Measurements from ENCODE around the gene IMMP2L.

Gene IMMP2L

GRCh38 chr7:111224354-111225231, 337.7 kb downstream of the IMMP2L start:
- in situ Hi-C loops (cut with HindIII; ENCODE audit: low pct_ligation_motif_present, low pct_unique_long_range_greater_than_20kb, low sequenced_read_pairs): no loop called here
- DNase-seq: no peak

GRCh38 chr7:111223802-111224253, 338.5 kb downstream of the IMMP2L start:
- no peak for DNase-seq
- in situ Hi-C loops (cut with HindIII; ENCODE audit: low pct_ligation_motif_present, low pct_unique_long_range_greater_than_20kb, low sequenced_read_pairs): no loop called here

- DNase-seq: no peak
- in situ Hi-C loops (cut with HindIII; ENCODE audit: low pct_ligation_motif_present, low pct_unique_long_range_greater_than_20kb, low sequenced_read_pairs): no loop called here
These were observed 346.7 kb downstream of the IMMP2L start for GRCh38 chr7:111215550-111215949.

- no peak for DNase-seq
- in situ Hi-C loops (cut with HindIII; ENCODE audit: low pct_ligation_motif_present, low pct_unique_long_range_greater_than_20kb, low sequenced_read_pairs): no loop called here
These were observed 349.3 kb downstream of the IMMP2L start for GRCh38 chr7:111212857-111213523.

- in situ Hi-C loops (cut with HindIII; ENCODE audit: low pct_ligation_motif_present, low pct_unique_long_range_greater_than_20kb, low sequenced_read_pairs): no loop called here
- DNase-seq: no peak
These were observed 351.3 kb downstream of the IMMP2L start for GRCh38 chr7:111210996-111211395.

GRCh38 chr7:111210043-111210442, 352.2 kb downstream of the IMMP2L start:
- DNase-seq: no peak
- in situ Hi-C loops (cut with HindIII; ENCODE audit: low pct_ligation_motif_present, low pct_unique_long_range_greater_than_20kb, low sequenced_read_pairs): no loop called here

GRCh38 chr7:111205251-111205650, 357.0 kb downstream of the IMMP2L start:
- no peak for DNase-seq
- in situ Hi-C loops (cut with HindIII; ENCODE audit: low pct_ligation_motif_present, low pct_unique_long_range_greater_than_20kb, low sequenced_read_pairs): no loop called here

GRCh38 chr7:111202321-111202720, 360.0 kb downstream of the IMMP2L start:
- in situ Hi-C loops (cut with HindIII; ENCODE audit: low pct_ligation_motif_present, low pct_unique_long_range_greater_than_20kb, low sequenced_read_pairs): no loop called here

GRCh38 chr7:111199643-111200042, 362.6 kb downstream of the IMMP2L start:
- in situ Hi-C loops (cut with HindIII; ENCODE audit: low pct_ligation_motif_present, low pct_unique_long_range_greater_than_20kb, low sequenced_read_pairs): no loop called here
- peak; percentile 44 for DNase-seq

More at GRCh38 chr7:111202321-111202720, 360.0 kb downstream of the IMMP2L start:
- DNase-seq: no peak

- in situ Hi-C loops (cut with HindIII; ENCODE audit: low pct_ligation_motif_present, low pct_unique_long_range_greater_than_20kb, low sequenced_read_pairs): no loop called here
- DNase-seq: peak; percentile 98
These were observed 364.0 kb downstream of the IMMP2L start for GRCh38 chr7:111198255-111198654.

GRCh38 chr7:111196655-111197054, 365.6 kb downstream of the IMMP2L start:
- DNase-seq: no peak
- in situ Hi-C loops (cut with HindIII; ENCODE audit: low pct_ligation_motif_present, low pct_unique_long_range_greater_than_20kb, low sequenced_read_pairs): no loop called here

GRCh38 chr7:111192614-111193413, 369.5 kb downstream of the IMMP2L start:
- no peak for DNase-seq
- in situ Hi-C loops (cut with HindIII; ENCODE audit: low pct_ligation_motif_present, low pct_unique_long_range_greater_than_20kb, low sequenced_read_pairs): no loop called here

GRCh38 chr7:111190804-111191203, 371.5 kb downstream of the IMMP2L start:
- DNase-seq: no peak

GRCh38 chr7:111184987-111185386, 377.3 kb downstream of the IMMP2L start:
- in situ Hi-C loops (cut with HindIII; ENCODE audit: low pct_ligation_motif_present, low pct_unique_long_range_greater_than_20kb, low sequenced_read_pairs): no loop called here
- DNase-seq: no peak

More at GRCh38 chr7:111190804-111191203, 371.5 kb downstream of the IMMP2L start:
- in situ Hi-C loops (cut with HindIII; ENCODE audit: low pct_ligation_motif_present, low pct_unique_long_range_greater_than_20kb, low sequenced_read_pairs): no loop called here

GRCh38 chr7:111183321-111183720, 379.0 kb downstream of the IMMP2L start:
- DNase-seq: no peak
- in situ Hi-C loops (cut with HindIII; ENCODE audit: low pct_ligation_motif_present, low pct_unique_long_range_greater_than_20kb, low sequenced_read_pairs): no loop called here

- DNase-seq: no peak
- in situ Hi-C loops (cut with HindIII; ENCODE audit: low pct_ligation_motif_present, low pct_unique_long_range_greater_than_20kb, low sequenced_read_pairs): no loop called here
These were observed 382.0 kb downstream of the IMMP2L start for GRCh38 chr7:111180338-111180737.

GRCh38 chr7:111175908-111176441, 386.3 kb downstream of the IMMP2L start:
- DNase-seq: no peak
- in situ Hi-C loops (cut with HindIII; ENCODE audit: low pct_ligation_motif_present, low pct_unique_long_range_greater_than_20kb, low sequenced_read_pairs): no loop called here

- DNase-seq: no peak
- in situ Hi-C loops (cut with HindIII; ENCODE audit: low pct_ligation_motif_present, low pct_unique_long_range_greater_than_20kb, low sequenced_read_pairs): no loop called here
These were observed 387.8 kb downstream of the IMMP2L start for GRCh38 chr7:111174510-111174909.

- in situ Hi-C loops (cut with HindIII; ENCODE audit: low pct_ligation_motif_present, low pct_unique_long_range_greater_than_20kb, low sequenced_read_pairs): no loop called here
- no peak for DNase-seq
These were observed 388.3 kb downstream of the IMMP2L start for GRCh38 chr7:111173990-111174389.

Data from ACHN (cell line).